GM19025 (cell line): ENCODE data around the gene VPS8.

Experiments used
- ATAC-seq: cut with Tn5 transposase; IDR thresholded peaks from one replicate; pipeline ENCODE4 v1.9.1; 2021; ENCODE audit warnings: mild to moderate bottlenecking, low read depth, moderate library complexity; ENCODE audit not compliant: unreplicated experiment

The VPS8 gene

DNA sequence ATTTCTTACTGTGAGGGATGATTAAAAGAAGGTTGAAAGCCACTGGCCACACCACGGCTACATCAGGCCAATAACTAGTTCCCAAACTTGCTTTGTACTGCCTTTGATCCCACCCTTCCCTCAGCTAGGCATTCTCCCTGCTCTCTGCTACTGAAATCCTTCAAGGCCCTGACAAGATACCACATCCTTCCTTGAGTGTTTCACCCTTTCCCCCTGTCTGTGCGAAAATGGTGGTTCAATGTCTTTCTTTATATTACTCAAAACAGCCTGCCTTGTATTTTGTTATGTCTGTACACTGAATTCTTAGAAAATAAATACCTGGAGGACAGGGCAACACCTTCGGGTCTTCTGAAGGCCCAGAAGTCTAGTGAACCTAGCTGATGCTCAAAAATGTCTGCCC is 932 bp upstream of the VPS8 start:
- ATAC-seq: no peak

DNA sequence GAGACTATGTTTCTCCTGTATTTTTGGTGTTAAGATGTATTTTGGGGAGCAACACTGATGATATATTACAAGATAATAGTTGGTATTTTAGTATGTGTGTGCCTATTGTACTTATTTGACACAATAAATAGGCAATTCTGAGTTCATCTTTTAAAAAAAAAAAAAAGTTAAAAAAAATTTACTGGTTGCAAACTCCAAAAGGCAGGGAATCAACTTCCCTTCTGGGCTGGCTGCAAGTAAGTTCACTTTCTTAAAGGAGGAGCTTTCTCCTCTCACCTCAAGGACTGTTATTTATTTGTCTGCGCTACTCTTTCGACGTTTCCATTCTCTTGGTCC is 335 bp upstream of the VPS8 start:
- no peak for ATAC-seq

DNA sequence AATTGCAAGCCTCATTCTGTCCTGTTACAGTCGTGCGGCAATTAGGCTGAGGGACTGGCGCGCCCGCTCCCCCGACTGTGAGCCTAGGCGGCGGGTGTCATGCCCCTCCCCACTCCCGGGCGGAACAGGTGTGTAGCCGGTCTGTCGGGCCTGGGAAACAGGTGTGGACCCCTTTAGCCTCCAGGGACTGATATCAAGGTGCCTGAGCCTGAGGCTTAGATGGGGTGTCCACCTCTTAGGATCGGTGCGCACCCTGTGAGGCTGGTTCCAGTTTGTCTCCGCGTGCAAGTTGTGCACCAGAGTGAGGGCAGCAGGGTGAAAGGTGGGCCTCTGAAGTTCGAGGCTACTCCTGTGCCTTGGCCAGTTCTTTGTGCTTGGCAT is 686 bp downstream of the VPS8 start:
- peak; percentile 18 for ATAC-seq

DNA sequence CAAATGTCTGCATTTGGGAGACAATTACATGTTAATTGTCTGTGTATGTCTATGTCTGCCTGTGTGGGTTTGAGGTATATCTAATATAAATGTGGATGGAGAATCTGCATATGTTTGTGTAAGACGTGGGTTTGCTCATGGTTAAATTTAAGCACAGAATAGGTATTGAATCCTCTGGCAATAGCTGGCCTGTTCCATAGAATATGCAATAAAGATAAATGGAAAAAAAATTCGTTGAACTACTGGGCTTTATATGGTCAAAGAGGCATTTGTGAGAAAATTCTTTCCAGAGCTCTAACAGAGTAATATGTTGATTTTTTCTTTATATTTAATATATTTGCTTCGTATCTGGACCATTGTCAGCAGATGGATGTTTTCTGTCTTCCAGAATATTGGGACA is 1.4 kb downstream of the VPS8 start:
- no peak for ATAC-seq

DNA sequence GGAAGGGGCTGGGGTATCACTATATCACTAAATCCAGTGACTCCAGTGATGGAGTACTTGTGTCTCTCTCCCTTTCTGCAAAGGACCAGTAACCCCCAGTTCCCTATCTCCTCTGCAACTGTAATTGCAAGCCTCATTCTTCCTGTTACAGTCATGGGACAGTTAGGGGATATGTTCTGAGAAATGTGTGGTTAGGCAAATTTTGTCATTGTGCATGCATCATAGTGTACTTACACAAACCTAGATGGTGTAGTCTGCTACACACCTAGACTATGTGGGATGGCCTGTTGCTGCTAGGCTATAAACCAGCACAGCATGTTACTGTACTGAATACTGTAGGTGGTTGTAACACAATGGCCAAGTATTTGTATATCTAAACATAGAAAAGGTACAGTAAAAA is 2.2 kb downstream of the VPS8 start:
- no peak for ATAC-seq

DNA sequence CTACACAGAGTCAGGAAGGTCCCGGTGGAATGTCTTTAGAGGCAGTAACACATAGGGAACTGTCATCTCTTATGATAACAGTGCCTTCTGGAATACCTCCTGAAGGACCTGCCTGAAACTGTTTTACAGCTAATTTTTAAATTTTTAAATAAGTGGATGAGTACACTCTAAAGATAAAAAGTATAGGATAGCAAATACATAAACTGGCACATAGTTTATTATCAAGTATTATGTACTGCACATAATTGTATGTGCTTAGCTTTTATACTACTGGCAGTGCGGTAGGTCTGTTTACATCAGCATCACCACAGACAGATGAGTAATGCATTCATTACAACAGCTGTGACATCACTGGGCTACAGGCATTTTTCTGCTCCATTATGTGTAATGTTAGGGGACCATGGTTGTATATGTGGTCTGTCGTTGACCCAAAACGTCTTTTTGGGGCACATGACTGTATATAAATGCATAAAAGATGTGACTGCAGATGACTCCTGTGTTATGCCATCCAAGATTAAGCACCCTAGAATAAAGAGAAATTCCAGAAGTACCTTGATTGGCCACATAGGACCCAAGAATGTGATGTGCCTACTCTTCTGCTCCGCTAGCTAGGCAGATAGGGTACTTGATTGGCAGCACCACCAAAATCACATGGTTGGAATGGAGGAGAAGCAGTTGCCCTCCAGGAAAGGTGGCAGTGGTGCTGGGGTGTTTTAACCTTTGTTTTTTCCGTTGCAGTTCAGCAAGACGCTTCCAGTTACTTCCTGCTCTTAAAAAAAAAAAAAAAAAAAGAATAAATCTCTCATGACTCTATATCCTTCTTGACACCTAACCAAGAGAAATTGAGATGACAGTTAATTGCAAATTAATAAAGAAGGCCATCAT is 3.3 kb downstream of the VPS8 start:
- no peak for ATAC-seq

DNA sequence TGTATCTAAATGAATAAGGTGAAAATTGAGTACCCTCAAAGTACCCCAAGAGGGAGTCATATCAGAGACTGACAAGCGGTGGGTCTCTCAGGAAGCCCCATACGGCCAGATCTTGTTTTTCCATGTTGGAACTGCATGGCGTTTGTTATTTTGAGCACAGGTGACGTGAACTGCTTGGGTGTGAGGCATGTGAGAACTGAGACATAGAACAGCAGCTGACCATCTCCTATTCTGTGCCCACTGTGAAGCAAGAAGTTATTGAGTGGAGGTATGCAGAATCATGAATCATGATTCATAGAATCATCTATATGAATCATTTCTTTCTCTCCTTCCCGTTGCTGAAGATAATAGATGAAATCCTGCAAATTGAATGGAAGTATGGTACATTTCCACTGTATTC is 4.6 kb downstream of the VPS8 start:
- no peak for ATAC-seq

DNA sequence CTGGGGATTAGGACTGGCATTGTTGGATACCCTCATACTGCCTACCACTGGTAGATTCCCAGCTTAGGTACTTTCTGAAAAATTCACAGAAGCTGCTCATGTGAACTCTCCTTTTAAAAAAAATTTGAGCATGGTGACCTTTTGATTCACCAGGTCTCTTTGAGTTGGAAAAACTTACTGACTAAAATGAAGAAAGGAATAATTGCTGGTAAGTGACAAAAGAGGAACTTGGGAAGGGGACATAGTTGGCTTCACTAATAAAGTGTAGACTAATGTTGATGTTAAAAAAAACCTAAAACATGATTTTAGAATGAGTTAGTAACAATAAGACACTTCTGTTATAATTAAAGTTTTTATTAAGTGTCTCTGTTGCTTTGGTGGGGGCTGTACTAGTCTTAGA is 8.6 kb downstream of the VPS8 start:
- no peak for ATAC-seq

DNA sequence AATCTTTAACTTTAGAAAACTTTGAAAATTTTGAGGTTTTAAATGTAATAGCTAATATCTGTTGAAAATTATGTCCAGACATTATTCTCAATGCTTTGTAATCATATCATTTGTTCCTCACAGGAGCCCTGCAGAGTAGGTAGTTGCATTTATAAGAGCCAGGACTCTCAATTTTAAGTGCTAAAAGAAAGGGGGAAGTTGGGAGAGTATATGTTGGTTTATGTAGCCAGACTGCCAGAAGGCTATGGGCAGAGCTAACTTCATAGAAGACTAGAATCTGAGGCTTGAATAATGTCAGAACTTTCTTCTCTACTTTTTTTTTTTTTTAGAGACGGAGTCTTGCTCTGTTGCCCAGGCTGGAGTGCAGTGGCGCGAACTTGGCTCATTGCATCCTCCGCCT is 9.1 kb downstream of the VPS8 start:
- ATAC-seq: no peak

DNA sequence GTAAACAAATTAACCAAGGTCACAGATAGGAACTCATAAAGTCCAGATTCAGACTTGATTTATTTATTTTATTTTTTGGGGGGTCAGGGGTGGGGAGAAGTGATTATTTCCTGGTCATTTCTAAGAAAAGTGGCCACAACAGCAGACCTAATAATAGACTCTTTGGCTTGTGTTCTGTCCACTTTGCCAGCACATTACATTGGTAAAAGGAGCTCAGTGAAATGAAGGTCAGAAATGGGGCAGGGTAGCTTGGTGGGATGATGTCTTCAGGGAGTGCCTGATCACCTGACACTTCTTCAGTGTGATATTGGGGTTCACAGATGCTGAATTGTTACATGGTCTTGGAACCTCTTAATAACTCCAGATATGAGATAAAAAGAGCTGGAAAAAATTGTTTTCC is 10.1 kb downstream of the VPS8 start:
- no peak for ATAC-seq

DNA sequence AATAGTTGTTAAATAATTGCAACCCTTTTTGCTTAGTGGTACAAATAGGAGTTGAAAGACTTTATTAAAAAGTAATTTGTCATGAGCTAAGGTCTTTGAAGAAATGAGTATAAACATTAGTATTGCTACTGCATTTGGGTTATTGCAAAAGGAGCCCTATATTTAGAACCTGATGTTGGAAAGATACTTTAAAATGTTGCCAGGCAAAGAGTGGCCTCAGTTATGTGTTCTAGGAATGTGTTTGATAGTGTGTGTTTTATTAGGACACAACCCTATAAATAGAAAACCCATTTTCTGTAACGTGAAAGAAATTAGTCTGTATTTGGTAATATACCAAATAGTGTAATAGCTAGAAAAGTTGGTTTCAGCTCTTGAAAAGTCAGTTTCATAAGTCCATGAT is 10.7 kb downstream of the VPS8 start:
- no peak for ATAC-seq

DNA sequence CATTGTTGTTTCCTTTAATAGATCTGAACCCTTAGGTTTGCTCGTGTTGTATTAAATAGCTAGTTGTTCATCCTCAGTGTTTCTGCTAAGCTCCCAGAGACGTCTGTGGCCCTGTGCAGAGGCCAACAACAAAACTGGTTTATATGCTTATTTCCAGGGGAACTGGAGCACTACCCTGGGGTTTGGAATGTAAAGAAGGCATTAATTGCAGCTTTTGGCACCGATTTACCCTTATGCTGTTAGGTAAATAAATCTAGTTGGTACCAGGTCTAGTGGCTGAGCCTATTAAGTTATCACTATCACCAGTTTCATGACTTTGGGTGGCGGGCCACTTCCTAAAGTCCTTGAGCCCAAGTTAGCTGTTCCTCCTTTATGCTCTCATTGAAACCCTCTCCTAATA is 12.0 kb downstream of the VPS8 start:
- ATAC-seq: no peak

DNA sequence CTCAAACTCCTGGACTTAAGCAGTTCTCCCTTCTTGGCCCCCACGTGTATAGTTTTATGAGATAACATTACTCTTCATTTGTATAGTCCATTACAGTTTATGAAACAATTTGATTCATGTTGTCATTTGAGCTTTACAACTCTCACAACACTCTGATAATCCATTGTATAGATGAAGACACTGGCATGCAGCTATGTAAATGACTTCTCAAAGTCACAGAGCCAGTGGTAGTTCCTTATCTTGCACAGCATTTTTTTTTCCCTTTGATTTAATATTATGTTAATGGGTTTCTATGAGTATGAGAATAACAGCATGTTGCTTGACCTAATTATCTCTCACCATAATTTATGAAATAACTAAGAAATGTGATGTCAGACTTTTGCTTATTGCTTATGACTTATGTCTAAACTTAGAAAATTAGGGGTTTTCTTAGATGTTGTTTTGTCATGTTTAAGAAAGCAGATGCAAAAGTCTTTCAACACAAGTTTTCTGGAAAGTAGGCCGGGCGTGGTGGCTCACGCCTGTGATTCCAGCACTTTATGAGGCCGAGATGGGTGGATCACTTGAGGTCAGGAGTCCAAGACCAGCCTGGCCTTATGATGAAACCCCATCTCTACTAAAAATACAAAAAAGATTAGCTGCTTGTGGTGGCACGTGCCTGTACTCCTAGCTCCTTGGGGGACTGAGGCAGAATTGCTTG is 13.3 kb downstream of the VPS8 start:
- no peak for ATAC-seq

DNA sequence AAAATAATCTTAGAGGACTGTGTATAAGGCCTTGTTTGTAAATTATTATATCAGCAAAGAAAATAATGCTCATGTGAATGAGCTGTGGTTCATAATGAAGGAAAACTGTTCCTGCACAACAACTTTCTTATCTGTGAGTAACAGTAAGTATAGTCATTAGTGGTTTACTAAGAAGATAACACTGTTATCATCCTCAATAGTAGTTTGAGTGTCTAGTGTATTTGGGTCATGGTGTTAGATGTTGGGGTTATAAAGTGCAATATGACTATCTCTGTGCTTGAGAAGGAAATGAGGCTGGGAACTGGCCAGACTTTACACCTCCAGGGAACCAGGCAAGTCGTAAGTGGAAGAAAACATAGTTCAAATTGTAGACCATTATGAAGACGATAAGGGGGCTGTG is 15.6 kb downstream of the VPS8 start:
- no peak for ATAC-seq

DNA sequence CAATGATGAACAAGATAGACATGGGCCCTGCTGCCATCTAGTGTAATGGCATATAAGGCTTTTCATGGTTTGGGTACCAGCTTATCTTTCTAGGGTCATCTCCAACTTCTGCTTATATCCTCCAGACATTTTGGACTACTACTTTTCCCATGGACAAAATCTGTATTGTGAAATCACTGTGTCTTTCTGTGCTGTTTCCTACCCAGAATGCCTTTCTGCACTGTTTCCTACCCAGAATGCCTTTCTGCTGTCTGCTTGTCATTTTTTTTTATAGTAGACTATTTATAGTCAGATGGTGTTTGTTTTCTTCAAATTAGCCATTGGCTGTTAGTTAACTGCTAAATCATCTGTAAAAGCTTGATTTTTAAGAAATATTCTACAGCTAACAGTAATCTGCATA is 20.1 kb downstream of the VPS8 start:
- no peak for ATAC-seq

DNA sequence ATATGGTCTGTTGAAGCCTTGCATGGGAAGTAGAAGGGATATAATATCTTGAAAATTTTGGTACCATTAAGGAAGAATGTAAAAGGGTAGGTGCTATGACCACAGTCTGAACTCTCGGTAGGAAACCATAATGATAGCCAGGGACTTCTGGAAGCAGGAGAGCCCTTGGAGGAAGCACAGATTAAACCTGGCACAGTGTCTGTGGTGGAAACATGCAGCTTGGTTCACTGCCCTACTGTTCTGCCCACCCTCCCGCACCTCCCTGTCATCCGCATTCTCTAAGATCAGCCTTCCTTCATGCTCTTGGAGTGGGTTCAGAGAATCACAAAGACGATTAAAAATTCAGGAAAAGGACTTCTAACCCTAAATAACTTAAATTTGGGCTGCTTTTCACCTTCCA is 20.9 kb downstream of the VPS8 start:
- no peak for ATAC-seq

DNA sequence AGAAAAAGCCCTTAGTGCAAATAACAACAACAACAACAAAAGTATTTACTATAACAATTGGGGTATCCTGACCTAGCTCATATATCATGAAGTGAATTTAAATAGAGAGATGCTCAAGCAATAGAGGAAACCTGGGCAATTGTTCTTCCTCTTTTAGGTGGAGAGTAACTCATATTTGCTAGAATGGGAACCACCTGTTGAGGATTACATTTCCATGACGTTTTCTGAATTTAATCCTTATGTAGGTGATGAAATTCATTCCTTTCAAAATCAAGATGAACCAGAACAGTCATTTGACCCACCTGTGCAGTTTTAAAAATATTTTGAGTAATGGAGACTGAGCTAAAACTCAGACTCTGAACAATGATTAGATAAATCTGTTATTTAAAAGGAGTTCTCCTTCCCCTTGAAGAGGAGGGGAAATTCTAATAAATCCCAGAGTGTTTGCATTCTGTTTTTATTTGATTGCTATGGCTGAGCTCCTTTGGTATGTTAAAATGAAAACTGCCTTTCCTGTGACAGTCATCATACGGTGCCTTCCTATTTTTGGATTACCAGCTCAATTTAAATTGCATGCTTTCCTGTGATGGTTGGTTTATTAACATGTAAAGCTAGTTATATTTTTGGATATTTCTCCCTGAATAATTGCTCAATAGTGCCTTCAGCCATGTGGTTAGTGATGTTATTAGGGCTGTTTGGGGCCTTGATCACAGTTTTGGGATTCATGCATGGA is 24.3 kb downstream of the VPS8 start:
- no peak for ATAC-seq

DNA sequence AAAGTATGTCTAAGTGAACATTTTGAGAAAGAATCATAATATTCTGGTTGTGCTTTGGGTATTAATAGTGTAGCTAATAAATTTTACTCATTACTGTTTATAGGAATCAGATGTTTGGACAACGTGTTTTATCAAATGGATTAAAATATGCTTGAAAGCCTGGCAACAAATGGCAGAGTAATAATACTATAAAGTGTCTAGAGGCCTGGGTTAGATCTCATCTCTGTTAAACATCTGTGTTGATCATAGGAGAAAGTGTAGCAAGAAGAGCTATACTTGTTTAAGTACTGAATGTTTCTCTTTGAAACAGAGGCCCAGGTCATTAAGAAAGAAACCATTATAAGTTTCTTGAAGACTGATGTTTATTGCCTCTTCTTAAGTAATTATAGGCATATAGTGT is 30.5 kb downstream of the VPS8 start:
- ATAC-seq: no peak

DNA sequence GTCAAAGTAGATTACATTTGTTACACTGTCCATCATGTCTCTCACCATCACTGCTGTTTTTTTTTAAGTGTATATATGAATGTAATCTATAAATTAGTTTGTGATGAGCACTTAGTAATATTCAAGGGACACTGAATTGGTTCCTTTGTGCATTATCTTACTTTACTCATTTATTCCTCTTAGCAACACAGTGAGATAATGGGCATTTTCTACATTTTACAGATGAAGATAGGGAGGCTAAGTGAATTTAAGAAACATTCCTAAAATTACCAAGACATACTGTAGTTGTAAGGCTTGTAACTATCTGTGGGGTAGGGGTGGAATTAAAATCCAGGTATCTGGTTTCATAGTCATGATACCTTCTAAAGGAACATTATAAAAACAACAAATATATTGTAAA is 33.9 kb downstream of the VPS8 start:
- no peak for ATAC-seq

DNA sequence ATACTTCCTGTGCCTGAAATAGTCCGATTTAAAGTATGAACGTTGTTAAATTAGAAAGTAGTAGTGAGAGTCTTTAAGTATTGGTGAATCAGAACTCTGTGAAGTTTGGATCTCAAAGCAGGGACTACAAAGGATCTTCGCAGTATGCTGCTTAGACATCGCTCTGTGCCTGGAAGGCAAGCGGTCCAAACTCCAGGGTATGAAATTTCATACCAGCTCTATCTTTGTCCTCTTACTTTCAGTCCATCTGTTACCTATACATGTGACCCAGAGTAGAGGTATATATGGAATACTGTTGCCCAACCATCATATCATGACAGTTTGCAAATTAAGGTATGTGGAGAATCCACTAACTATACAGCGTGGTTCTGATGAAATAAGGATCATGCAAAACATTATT is 34.5 kb downstream of the VPS8 start:
- ATAC-seq: no peak

DNA sequence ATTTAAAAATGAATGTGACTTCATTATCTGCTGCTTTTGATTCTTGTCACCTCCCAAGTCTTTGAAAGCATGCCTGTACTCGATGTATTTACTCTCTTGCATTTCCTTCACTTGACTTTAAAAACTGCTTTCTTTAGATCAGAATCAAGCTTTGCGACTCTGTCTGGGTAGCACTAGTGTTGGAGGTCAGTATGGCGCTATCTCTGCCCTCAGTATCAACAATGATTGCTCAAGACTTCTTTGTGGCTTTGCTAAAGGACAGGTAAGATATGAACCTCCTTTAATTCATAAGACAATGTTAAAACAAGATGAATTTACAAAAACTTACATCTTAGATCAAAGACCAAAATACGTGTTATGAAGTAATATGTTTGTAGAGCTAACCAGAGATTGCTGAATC is 37.0 kb downstream of the VPS8 start:
- ATAC-seq: no peak

DNA sequence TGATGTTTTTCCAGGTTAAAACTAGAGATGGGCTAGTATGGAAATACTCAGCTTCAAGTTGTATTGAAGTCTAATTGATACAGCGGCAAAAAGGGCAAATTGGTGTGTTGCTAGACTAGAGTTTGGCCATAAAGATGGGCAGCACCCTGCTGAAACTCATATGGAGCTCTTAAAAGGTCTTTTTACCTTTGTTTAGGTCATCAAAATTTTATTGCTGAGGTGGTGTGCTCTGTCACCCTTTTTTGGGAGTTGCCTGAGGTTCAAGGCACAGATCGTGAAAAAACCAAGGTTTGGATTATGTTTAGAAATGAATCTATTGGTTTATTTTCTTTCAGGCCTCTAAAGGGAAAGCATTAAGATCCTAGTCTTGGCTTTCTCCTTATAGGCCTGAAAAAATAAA is 38.2 kb downstream of the VPS8 start:
- no peak for ATAC-seq
